A549 (cell line): ENCODE measurements around the gene ACADSB.

ENCODE experiments used
- CEBPB ChIP-seq, 2 experiments: fragments of >200 bp in 1 of 2; sonication (Bioruptor Twin) in 1 of 2; formaldehyde crosslinking in 1 of 2; IDR thresholded peaks; 2 replicates each; pipeline ENCODE4 v1.6.1; 2012 to 2016
- TF ChIP-seq, protein P1 (sequence below): fragments of >200 bp; sonication (Bioruptor Twin); formaldehyde crosslinking; IDR thresholded peaks from 3 replicates; pipeline ENCODE4 v1.5.1; 2016

DNA sequence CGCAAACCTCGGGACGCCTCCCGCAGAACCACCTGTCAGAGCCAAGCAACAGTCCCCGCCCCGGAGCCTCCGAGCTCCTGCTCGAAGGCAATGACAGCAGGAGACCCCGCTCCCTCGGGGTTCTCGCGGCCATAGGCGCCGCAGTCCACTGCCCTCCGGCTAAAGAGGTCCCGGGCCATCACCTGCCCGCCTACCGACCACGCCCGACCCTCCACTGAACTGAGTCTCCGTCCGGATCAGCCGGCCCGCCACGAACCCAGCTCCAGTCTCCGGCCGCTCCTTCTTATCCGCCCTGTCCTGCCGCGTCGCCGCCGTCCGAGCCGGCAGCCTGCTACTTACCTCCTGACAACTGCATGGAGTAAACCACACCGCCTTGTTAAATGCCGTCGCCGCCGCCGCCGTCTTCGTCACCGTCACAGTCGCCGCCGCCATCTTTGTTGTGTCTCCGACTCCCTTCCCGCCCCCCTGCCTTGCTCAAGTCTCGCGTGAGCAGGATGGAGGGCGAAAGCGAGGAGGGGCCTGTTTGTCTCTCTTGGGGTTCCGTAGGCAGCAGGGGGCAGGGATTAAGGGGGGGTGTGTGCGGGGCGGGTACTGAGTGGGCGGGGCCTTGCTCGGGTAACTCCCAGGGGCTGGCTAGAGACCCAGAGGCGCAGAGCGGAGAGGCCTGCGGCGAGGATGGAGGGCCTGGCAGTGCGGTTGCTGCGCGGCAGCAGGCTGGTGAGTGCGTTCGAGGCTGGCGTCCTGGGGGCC lies at the start of gene ACADSB, which contains the start of gene IKZF5:
- no peak for TF ChIP-seq CEBPB (IDR thresholded peaks at IDR 0.05)
- TF ChIP-seq, protein P1, sequence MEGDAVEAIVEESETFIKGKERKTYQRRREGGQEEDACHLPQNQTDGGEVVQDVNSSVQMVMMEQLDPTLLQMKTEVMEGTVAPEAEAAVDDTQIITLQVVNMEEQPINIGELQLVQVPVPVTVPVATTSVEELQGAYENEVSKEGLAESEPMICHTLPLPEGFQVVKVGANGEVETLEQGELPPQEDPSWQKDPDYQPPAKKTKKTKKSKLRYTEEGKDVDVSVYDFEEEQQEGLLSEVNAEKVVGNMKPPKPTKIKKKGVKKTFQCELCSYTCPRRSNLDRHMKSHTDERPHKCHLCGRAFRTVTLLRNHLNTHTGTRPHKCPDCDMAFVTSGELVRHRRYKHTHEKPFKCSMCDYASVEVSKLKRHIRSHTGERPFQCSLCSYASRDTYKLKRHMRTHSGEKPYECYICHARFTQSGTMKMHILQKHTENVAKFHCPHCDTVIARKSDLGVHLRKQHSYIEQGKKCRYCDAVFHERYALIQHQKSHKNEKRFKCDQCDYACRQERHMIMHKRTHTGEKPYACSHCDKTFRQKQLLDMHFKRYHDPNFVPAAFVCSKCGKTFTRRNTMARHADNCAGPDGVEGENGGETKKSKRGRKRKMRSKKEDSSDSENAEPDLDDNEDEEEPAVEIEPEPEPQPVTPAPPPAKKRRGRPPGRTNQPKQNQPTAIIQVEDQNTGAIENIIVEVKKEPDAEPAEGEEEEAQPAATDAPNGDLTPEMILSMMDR: no peak
